ENCODE data around the gene CROT.

DNA sequence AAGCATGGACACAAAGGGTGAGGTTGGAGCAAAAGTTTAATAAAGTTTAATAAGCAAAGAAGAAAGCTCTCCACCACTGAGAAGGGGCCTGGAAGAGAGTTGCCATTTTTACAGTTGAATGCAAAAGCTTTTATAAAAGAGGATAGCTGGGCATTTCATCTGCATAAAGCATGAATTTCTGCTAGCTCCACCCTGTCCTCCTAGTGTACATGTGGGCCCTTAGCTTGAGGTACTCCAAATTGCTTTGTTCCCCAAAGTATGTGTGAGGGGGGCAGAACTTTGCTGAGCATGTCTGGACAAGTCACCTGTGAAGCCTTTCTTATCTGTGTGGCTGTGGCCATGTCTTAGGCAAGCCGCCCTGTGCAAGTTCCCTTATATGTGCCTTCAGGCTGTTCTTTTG, 22.6 kb upstream of the CROT start:
- no peak for TF ChIP-seq EZH2 (IDR thresholded peaks at IDR 0.05; ENCODE audit: insufficient read depth, poor library complexity, severe bottlenecking)
- TF ChIP-seq EZH2phosphoT487 (IDR thresholded peaks at IDR 0.05; ENCODE audit: insufficient read depth, low read depth), result no peak

Measured in GM23248 (cell line).